CD4-positive, alpha-beta T cell (primary cell): ENCODE measurements around the gene CDKAL1. TPM values are rescaled to one million over a fixed set of nuclear protein-coding genes. Genes with fewer than 3 reads are reported as not detected.

Experiments used
- ATAC-seq: fragments of 200-7000 bp; cut with Tn5 transposase; one replicate; pipeline ENCODE4 v1.10.0; 2022; ENCODE audit warnings: mild to moderate bottlenecking; ENCODE audit not compliant: poor library complexity
- CTCF ChIA-PET: fragments of 350-600 bp; sonication (Branson Sonifier 250); formaldehyde crosslinking; loops from one replicate; lab custom pipeline; 2021; ENCODE audit warnings: antibody characterized with exemption, inconsistent platforms; lab: Charles Lee
- POLR2A ChIA-PET: fragments of 350-600 bp; sonication (Branson Sonifier 250); formaldehyde crosslinking; loops from one replicate; lab custom pipeline; 2021; ENCODE audit warnings: antibody characterized with exemption, inconsistent platforms; lab: Charles Lee
- DNase-seq, 14 experiments: peaks; one replicate each; pipeline ENCODE4 v3.0.0-alpha.2; 2013 to 2020; ENCODE audit warnings: mixed read lengths in 2 of 14
- H3K27ac ChIP-seq, 2 donors: one replicate each; pipeline versions ENCODE4 v1.5.1 to v1.7.0; 2013; ENCODE audit warnings: low read length in 2 of 2, low read depth in 1 of 2, mild to moderate bottlenecking in 1 of 2
- H3K27me3 ChIP-seq, 2 experiments: 1 replicate in 1 of 2; 2 replicates in 1 of 2; pipeline versions ENCODE4 v1.6.1 to v1.7.0; 2013; ENCODE audit warnings: low read length in 2 of 2, control low read depth in 1 of 2, mild to moderate bottlenecking in 1 of 2, moderate library complexity in 1 of 2; ENCODE audit not compliant: insufficient read depth in 2 of 2, control insufficient read depth in 1 of 2
- H3K36me3 ChIP-seq: one replicate; pipeline ENCODE4 v1.6.1; 2013; ENCODE audit warnings: low read length, control low read depth; ENCODE audit not compliant: insufficient read depth
- H3K4me1 ChIP-seq: one replicate; pipeline ENCODE4 v1.6.1; 2013; ENCODE audit warnings: low read length, control low read depth; ENCODE audit not compliant: insufficient read depth
- H3K4me3 ChIP-seq: one replicate; pipeline ENCODE4 v1.5.1; 2013; ENCODE audit warnings: mild to moderate bottlenecking, low read length, moderate library complexity
- H3K9me3 ChIP-seq, 2 experiments: 1 replicate in 1 of 2; 2 replicates in 1 of 2; pipeline versions ENCODE4 v1.6.1 to v1.7.0; 2013; ENCODE audit warnings: low read length in 2 of 2, mild to moderate bottlenecking in 2 of 2, control low read depth in 1 of 2, moderate library complexity in 1 of 2; ENCODE audit not compliant: control insufficient read depth in 1 of 2, insufficient read depth in 1 of 2
- H3K27ac Mint-ChIP-seq: one replicate; pipeline ENCODE4 v1.8.0; 2020; ENCODE audit warnings: mixed read lengths
- H3K27me3 Mint-ChIP-seq: one replicate; pipeline ENCODE4 v1.8.0; 2021; ENCODE audit warnings: mixed read lengths
- H3K36me3 Mint-ChIP-seq: one replicate; pipeline ENCODE4 v1.8.0; 2021; ENCODE audit warnings: low read depth, mixed read lengths
- H3K4me1 Mint-ChIP-seq: one replicate; pipeline ENCODE4 v1.8.0; 2021; ENCODE audit warnings: low read depth, mixed read lengths
- H3K4me3 Mint-ChIP-seq: one replicate; pipeline ENCODE4 v1.8.0; 2020; ENCODE audit warnings: mild to moderate bottlenecking, mixed read lengths
- H3K9me3 Mint-ChIP-seq: one replicate; pipeline ENCODE4 v1.8.0; 2020; ENCODE audit warnings: mixed read lengths
- intact Hi-C, 2 experiments: fragments of 100-400 bp; cut with DNase I in 1 of 2; cut with micrococcal nuclease in 1 of 2; formaldehyde crosslinking; loops; one replicate each; pipeline versions ENCODE4 v1.15.1 to v1.9.0; 2023 to 2025; cut with DNase I, micrococcal nuclease
- total RNA-seq, 174 experiments: library from RNA in 2 of 174; stranded (reverse) in 2 of 174; gene quantifications; one replicate each; pipeline ENCODE4 v1.2.3 and lab custom pipeline; 2021 to 2026
- TF ChIP-seq, protein P1 (sequence below): fragments of 200-600 bp; IDR thresholded peaks from one replicate; pipeline ENCODE4 v1.8.0; 2022; ENCODE audit warnings: antibody characterized with exemption, mild to moderate bottlenecking

Gene CDKAL1
- total RNA-seq, 2 experiments from 2014 or later: 21.3 to 23.9 TPM

- Mint-ChIP-seq H3K4me3 (no peak overlapping the region), H3K27me3 (no peaks in the 10 kb centered on the region), H3K4me1 (no peaks in the 10 kb centered on the region), H3K27ac (no peak overlapping the region), H3K36me3 (peaks cover 88% of the 10 kb centered on the region), H3K9me3 (no peaks in the 10 kb centered on the region)
- Histone ChIP-seq H3K27ac (no peak overlapping the region), H3K27me3 (no peaks in the 10 kb centered on the region), H3K4me1 (no peaks in the 10 kb centered on the region), H3K4me3 (no peak overlapping the region), H3K36me3 (peaks cover 4% of the 10 kb centered on the region), H3K9me3 (no peaks in the 10 kb centered on the region)
- TF ChIP-seq, protein P1, sequence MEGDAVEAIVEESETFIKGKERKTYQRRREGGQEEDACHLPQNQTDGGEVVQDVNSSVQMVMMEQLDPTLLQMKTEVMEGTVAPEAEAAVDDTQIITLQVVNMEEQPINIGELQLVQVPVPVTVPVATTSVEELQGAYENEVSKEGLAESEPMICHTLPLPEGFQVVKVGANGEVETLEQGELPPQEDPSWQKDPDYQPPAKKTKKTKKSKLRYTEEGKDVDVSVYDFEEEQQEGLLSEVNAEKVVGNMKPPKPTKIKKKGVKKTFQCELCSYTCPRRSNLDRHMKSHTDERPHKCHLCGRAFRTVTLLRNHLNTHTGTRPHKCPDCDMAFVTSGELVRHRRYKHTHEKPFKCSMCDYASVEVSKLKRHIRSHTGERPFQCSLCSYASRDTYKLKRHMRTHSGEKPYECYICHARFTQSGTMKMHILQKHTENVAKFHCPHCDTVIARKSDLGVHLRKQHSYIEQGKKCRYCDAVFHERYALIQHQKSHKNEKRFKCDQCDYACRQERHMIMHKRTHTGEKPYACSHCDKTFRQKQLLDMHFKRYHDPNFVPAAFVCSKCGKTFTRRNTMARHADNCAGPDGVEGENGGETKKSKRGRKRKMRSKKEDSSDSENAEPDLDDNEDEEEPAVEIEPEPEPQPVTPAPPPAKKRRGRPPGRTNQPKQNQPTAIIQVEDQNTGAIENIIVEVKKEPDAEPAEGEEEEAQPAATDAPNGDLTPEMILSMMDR: no peak
- DNase-seq (no peak), ATAC-seq (no peak)
- ChIA-PET POLR2A (no interaction called here), CTCF (no interaction called here)
- intact Hi-C loops: no loop called here
Observed at GRCh38 chr6:21227486-21227885, 693.2 kb downstream of the CDKAL1 start.

DNA sequence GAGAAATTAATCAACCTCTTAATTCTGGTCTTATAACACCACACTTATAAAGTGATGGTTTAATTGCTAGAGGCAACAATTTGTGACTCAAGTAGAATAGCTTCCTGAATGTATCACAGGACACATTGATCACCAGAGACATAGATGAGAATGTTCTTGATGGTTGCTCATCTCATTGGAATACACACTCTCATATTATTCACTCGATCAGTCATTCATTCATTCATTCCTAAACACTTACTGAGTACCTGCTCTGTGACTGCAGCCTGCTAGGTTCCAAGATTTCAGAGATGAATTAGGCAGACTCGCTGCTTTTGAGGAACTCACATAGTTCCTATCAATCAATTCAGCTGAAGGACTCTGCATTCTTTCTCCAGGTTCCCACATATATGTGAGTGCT lies 694.2 kb downstream of the CDKAL1 start:
- H3K27me3 ChIP-seq: no peaks in the 10 kb centered on the region
- ChIA-PET CTCF (no interaction called here), POLR2A (no interaction called here)
- intact Hi-C loops: no loop called here
- Mint-ChIP-seq H3K27ac (no peak overlapping the region), H3K9me3 (no peaks in the 10 kb centered on the region), H3K36me3 (peaks cover 88% of the 10 kb centered on the region), H3K4me1 (no peaks in the 10 kb centered on the region), H3K27me3 (no peaks in the 10 kb centered on the region), H3K4me3 (no peak overlapping the region)
- H3K36me3 ChIP-seq: peaks cover 8% of the 10 kb centered on the region
- no peak overlapping the region for H3K27ac ChIP-seq
- ATAC-seq (no peak), DNase-seq (no peak)
- H3K4me1 ChIP-seq: no peaks in the 10 kb centered on the region
- no peak overlapping the region for H3K4me3 ChIP-seq
- peaks cover 0 to 6% of the 10 kb centered on the region in 2 experiments for H3K9me3 ChIP-seq
- TF ChIP-seq, protein P1: no peak

DNA sequence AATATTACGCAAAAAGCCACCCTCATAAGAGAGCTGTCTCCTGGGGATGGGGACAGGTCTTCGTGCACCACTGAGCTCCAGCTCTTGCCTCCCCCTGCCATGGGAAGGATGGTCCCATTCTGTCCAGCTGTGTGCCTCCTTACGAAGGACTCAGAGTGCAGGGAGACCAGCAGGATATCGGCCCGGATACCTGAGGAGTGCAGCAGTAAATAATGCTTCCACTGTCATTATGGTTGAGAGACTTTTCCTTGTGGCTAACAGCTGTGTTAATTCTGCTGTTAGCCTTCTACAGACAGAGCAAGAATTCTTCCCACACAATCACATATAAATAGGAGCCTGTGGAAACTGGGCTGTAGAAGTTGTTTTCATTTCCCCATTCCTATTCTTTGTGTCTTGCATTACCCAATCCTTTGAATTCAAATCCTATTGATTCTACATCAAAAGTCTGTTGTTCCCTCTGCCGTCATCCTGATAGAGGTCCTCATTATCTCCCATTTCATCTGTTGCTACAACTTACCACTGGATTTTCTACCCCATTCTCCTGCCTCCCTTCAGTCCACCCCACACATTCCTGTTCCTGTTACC lies 694.7 kb downstream of the CDKAL1 start:
- TF ChIP-seq, protein P1: no peak
- CTCF ChIA-PET: no interaction called here
- H3K4me3 ChIP-seq: no peak overlapping the region

More for the DNA sequence above, 694.7 kb downstream of the CDKAL1 start:
- Histone ChIP-seq H3K36me3 (peaks cover 10% of the 10 kb centered on the region), H3K9me3 (peaks cover 0 to 10% of the 10 kb centered on the region in 2 experiments), H3K27ac (no peak overlapping the region), H3K27me3 (no peaks in the 10 kb centered on the region), H3K4me1 (no peaks in the 10 kb centered on the region)
- H3K36me3 Mint-ChIP-seq: peaks cover 88% of the 10 kb centered on the region
- POLR2A ChIA-PET: no interaction called here
- no peaks in the 10 kb centered on the region for H3K9me3 Mint-ChIP-seq
- intact Hi-C loops: no loop called here
- no peaks in the 10 kb centered on the region for H3K27me3 Mint-ChIP-seq
- ATAC-seq (no peak), DNase-seq (no peak)
- H3K4me3 Mint-ChIP-seq: no peak overlapping the region
- no peaks in the 10 kb centered on the region for H3K4me1 Mint-ChIP-seq
- H3K27ac Mint-ChIP-seq: no peak overlapping the region
